HL-60/S4 treated with phorbol 12-myristate 13-acetate at 8.2 ng/mL for 4 days and 3 days (cell line): Measurements from ENCODE around the gene SH3D19.
"Not testable (repeated sequence)": the region's sequence is repeated elsewhere in the genome, so short reads cannot be mapped to it uniquely, and the experiment has no call there.

Source experiments
- in situ Hi-C: fragments of 300-500 bp; cut with MboI; formaldehyde crosslinking; loops from 2 replicates; pipeline ENCODE4 v1.15.0; 2022; ENCODE audit warnings: low sequenced_read_pairs

SH3D19 gene

GRCh38 chr4:151105454-151106032 lies 219.9 kb downstream of the SH3D19 start:
- in situ Hi-C loops, result no loop called here

GRCh38 chr4:151104621-151105020 lies 220.8 kb downstream of the SH3D19 start:
- in situ Hi-C loops, result no loop called here

- in situ Hi-C loops, result no loop called here
Observed at GRCh38 chr4:151103758-151104157, 221.6 kb downstream of the SH3D19 start.

GRCh38 chr4:151100531-151100930 lies 224.9 kb downstream of the SH3D19 start:
- in situ Hi-C loops, result no loop called here

GRCh38 chr4:151099976-151100417 lies 225.4 kb downstream of the SH3D19 start:
- in situ Hi-C loops, result no loop called here

GRCh38 chr4:151099229-151099975 lies 226.0 kb downstream of the SH3D19 start, which contains the start of gene RPS3A:
Gene RPS3A (plus strand): TSS chr4:151099628. CDS start chr4:151099653, 25 bp downstream.
- in situ Hi-C loops, result no loop called here

GRCh38 chr4:151098979-151099228 lies 226.5 kb downstream of the SH3D19 start:
- in situ Hi-C loops, result no loop called here

GRCh38 chr4:151097759-151098158 lies 227.6 kb downstream of the SH3D19 start:
- in situ Hi-C loops, result no loop called here

GRCh38 chr4:151095142-151095541 lies 230.3 kb downstream of the SH3D19 start:
- in situ Hi-C loops, result no loop called here

- in situ Hi-C loops, result no loop called here
Observed at GRCh38 chr4:151094290-151094751, 231.1 kb downstream of the SH3D19 start.

- in situ Hi-C loops, result no loop called here
Observed at GRCh38 chr4:151093203-151093602, 232.2 kb downstream of the SH3D19 start.

- in situ Hi-C loops, result no loop called here
Observed at GRCh38 chr4:151092488-151092887, 232.9 kb downstream of the SH3D19 start.

- in situ Hi-C loops, result no loop called here
Observed at GRCh38 chr4:151091047-151091446, 234.4 kb downstream of the SH3D19 start.

- in situ Hi-C loops, result no loop called here
Observed at GRCh38 chr4:151087467-151087866, 237.9 kb downstream of the SH3D19 start.

- in situ Hi-C loops, result not testable (repeated sequence)
Observed at GRCh38 chr4:151077978-151078377, 247.4 kb downstream of the SH3D19 start.

- in situ Hi-C loops, result no loop called here
Observed at GRCh38 chr4:151074416-151074916, 250.9 kb downstream of the SH3D19 start.
